Measurements from ENCODE around the gene LRRC28. TPM values are rescaled to one million over a fixed set of nuclear protein-coding genes. Genes with fewer than 3 reads are reported as not detected.

Gene LRRC28
- total RNA-seq, 4 donors from 2014 or later = 15.7 to 39.9 (median 24.7) TPM

- H3K9me3 ChIP-seq = peaks cover 0 to 11% (median under 1%) of the 10 kb centered on the region in 4 donors
- H3K4me1 ChIP-seq = peaks cover 0 to 8% (median 0%) of the 10 kb centered on the region in 4 donors
- H3K4me3 ChIP-seq = no peak overlapping the region
- peaks cover 0 to 10% (median 3%) of the 10 kb centered on the region in 4 donors for H3K36me3 ChIP-seq
- H3K27ac ChIP-seq (replicated peaks in 1 of 4) = no peak overlapping the region
- no peak for DNase-seq (ENCODE audit: extremely low spot score)
- intact Hi-C loops (cut with DNase I) = no loop called here
- H3K27me3 ChIP-seq = no peaks in the 10 kb centered on the region
- TF ChIP-seq POLR2A (IDR thresholded peaks at IDR 0.05; ENCODE audit: low read depth) = no peak
- TF ChIP-seq EP300 (IDR thresholded peaks at IDR 0.05) = no peak
- no peak for TF ChIP-seq POLR2AphosphoS5 (IDR thresholded peaks at IDR 0.05)
- no peak for TF ChIP-seq CTCF (IDR thresholded peaks at IDR 0.05)
- 88% methylated on average over 5 of the region's 5 CpGs for WGBS
These were observed 117.9 kb downstream of the LRRC28 start for GRCh38 chr15:99369196-99369595.

- H3K36me3 ChIP-seq = peaks cover 0 to 6% (median 2%) of the 10 kb centered on the region in 4 donors
- H3K4me1 ChIP-seq = peaks cover 0 to 8% (median 0%) of the 10 kb centered on the region in 4 donors
- no peak for DNase-seq (ENCODE audit: extremely low spot score)
- H3K27me3 ChIP-seq = no peaks in the 10 kb centered on the region
- intact Hi-C loops (cut with DNase I) = no loop called here
- H3K9me3 ChIP-seq = peaks cover 0 to 12% (median 5%) of the 10 kb centered on the region in 4 donors
- H3K4me3 ChIP-seq = no peak overlapping the region
- 82% methylated on average over 4 of the region's 4 CpGs for WGBS
- no peak overlapping the region for H3K27ac ChIP-seq (replicated peaks in 1 of 4)
- no peak for TF ChIP-seq POLR2A (IDR thresholded peaks at IDR 0.05; ENCODE audit: low read depth)
- TF ChIP-seq CTCF (IDR thresholded peaks at IDR 0.05) = no peak
- no peak for TF ChIP-seq EP300 (IDR thresholded peaks at IDR 0.05)
- TF ChIP-seq POLR2AphosphoS5 (IDR thresholded peaks at IDR 0.05) = no peak
These were observed 120.2 kb downstream of the LRRC28 start for GRCh38 chr15:99371180-99372103.

GRCh38 chr15:99385005-99385669 is 133.9 kb downstream of the LRRC28 start:
- Histone ChIP-seq H3K36me3 (no peaks in the 10 kb centered on the region), H3K4me3 (no peak overlapping the region), H3K27ac (replicated peaks in 1 of 4) (peak overlapping the region in 3 of 4 donors; percentile 40 to 65 (median 43)), H3K9me3 (no peaks in the 10 kb centered on the region), H3K4me1 (peaks cover 16 to 21% (median 19%) of the 10 kb centered on the region in 4 donors), H3K27me3 (no peaks in the 10 kb centered on the region)
- DNase-seq (ENCODE audit: extremely low spot score) = no peak
- WGBS = 94% methylated on average over 6 of the region's 6 CpGs
- no peak for TF ChIP-seq EP300 (IDR thresholded peaks at IDR 0.05)
- no peak for TF ChIP-seq POLR2A (IDR thresholded peaks at IDR 0.05; ENCODE audit: low read depth)
- TF ChIP-seq CTCF (IDR thresholded peaks at IDR 0.05) = no peak
- TF ChIP-seq POLR2AphosphoS5 (IDR thresholded peaks at IDR 0.05) = no peak
- intact Hi-C loops (cut with DNase I) = no loop called here

GRCh38 chr15:99385865-99386264 is 134.6 kb downstream of the LRRC28 start:
- TF ChIP-seq POLR2AphosphoS5 (IDR thresholded peaks at IDR 0.05) = no peak
- TF ChIP-seq EP300 (IDR thresholded peaks at IDR 0.05) = no peak
- TF ChIP-seq CTCF (IDR thresholded peaks at IDR 0.05) = no peak
- no peak for TF ChIP-seq POLR2A (IDR thresholded peaks at IDR 0.05; ENCODE audit: low read depth)
- peak overlapping the region; percentile 40 to 65 (median 52) for H3K27ac ChIP-seq (replicated peaks in 1 of 4)
- H3K4me1 ChIP-seq = peaks cover 16 to 21% (median 19%) of the 10 kb centered on the region in 4 donors
- H3K4me3 ChIP-seq = no peak overlapping the region
- no peak for DNase-seq (ENCODE audit: extremely low spot score)
- intact Hi-C loops (cut with DNase I) = no loop called here
- no peaks in the 10 kb centered on the region for H3K27me3 ChIP-seq
- no peaks in the 10 kb centered on the region for H3K36me3 ChIP-seq
- no peaks in the 10 kb centered on the region for H3K9me3 ChIP-seq
- WGBS = 46% methylated on average over 3 of the region's 3 CpGs

Data from esophagus muscularis mucosa (tissue), 4 donors.